K562 (cell line): ENCODE data around the gene KCND3. TPM values are rescaled to one million over a fixed set of nuclear protein-coding genes. Genes with fewer than 3 reads are reported as not detected.

Experiments used
- ATAC-seq: fragments of 200-7000 bp; cut with Tn5 transposase; 3 replicates; pipeline ENCODE4 v1.9.1; 2020; ENCODE audit warnings: moderate library complexity
- BruUV-seq: library from RNA; stranded (reverse); fragments of 400-500 nt; replicated peaks from 2 replicates; lab custom pipeline; 2021; lab: Mats Ljungman, UMichigan
- CTCF ChIA-PET: fragments of 300-600 bp; formaldehyde crosslinking; extraction: SDS; loops from one replicate; lab custom pipeline; 2021; ENCODE audit warnings: low intra/inter-chr PET ratio; lab: Yijun Ruan, JAX
- POLR2A ChIA-PET: fragments of 300-600, 350-650 bp; sonication (Branson Sonifier 250); formaldehyde crosslinking; extraction: SDS; loops from one replicate; lab custom pipeline; 2021; ENCODE audit warnings: antibody characterized with exemption, inconsistent platforms; lab: Yijun Ruan, JAX
- DNase-seq, 4 experiments: peaks; one replicate each; pipeline versions ENCODE4 v3.0.0 to v3.0.0-alpha.2; 2011 to 2018; ENCODE audit warnings: low spot score in 3 of 4, mixed read lengths in 3 of 4; ENCODE audit errors: extremely low read depth in 1 of 4
- FAIRE-seq: peaks from 2 replicates; lab custom pipeline; 2011; peaks lifted over from hg19 to GRCh38; lab: Jason Lieb, UNC
- H2AFZ ChIP-seq: 2 replicates; pipeline ENCODE4 v1.6.0; 2011; ENCODE audit warnings: low read depth, low read length, control low read depth, inconsistent platforms
- H3K27ac ChIP-seq: fragments of 200-600 bp; 3 replicates; pipeline ENCODE4 v1.8.0; 2011; ENCODE audit warnings: low read depth, mild to moderate bottlenecking, control low read depth, inconsistent platforms, low read length, moderate library complexity, mixed read lengths; ENCODE audit errors: extremely low read depth
- H3K27me3 ChIP-seq, 2 experiments: fragments of 300-600 bp in 1 of 2; 2 replicates in 1 of 2; 3 replicates in 1 of 2; pipeline versions ENCODE4 v1.6.0 to v1.8.0; 2011; ENCODE audit warnings: inconsistent platforms in 2 of 2, low read length in 2 of 2, mild to moderate bottlenecking in 1 of 2, mixed read lengths in 1 of 2, moderate library complexity in 1 of 2; ENCODE audit not compliant: control insufficient read depth in 2 of 2, insufficient read depth in 2 of 2
- H3K36me3 ChIP-seq: fragments of 300-600 bp; 3 replicates; pipeline ENCODE4 v1.8.0; 2011; ENCODE audit warnings: mild to moderate bottlenecking, low read length, inconsistent platforms; ENCODE audit not compliant: control insufficient read depth, insufficient read depth
- H3K4me1 ChIP-seq, 2 experiments: fragments of 200-600 bp in 1 of 2; replicated peaks in 1 of 2; 2 replicates in 1 of 2; 3 replicates in 1 of 2; pipeline versions ENCODE4 v1.5.1 to v1.8.0; 2011; ENCODE audit warnings: inconsistent platforms in 2 of 2, low read length in 2 of 2, mild to moderate bottlenecking in 1 of 2, mixed read lengths in 1 of 2, moderate library complexity in 1 of 2; ENCODE audit not compliant: control insufficient read depth in 2 of 2, insufficient read depth in 2 of 2
- H3K4me2 ChIP-seq: 2 replicates; pipeline ENCODE4 v1.6.1; 2011; ENCODE audit warnings: low read length, control low read depth, inconsistent platforms, mixed read lengths; ENCODE audit not compliant: insufficient read depth
- H3K4me3 ChIP-seq: fragments of 200-600 bp; sonication (generic), shearing (Covaris generic); 2 replicates; pipeline ENCODE4 v1.5.1; 2016; ENCODE audit warnings: control low read depth, inconsistent platforms
- H3K79me2 ChIP-seq: fragments of 200-600 bp; 3 replicates; pipeline ENCODE4 v1.8.0; 2011; ENCODE audit warnings: low read length, inconsistent platforms; ENCODE audit not compliant: control insufficient read depth, insufficient read depth
- H3K9ac ChIP-seq, 2 experiments: 2 replicates each; pipeline versions ENCODE4 v1.6.0 to v1.6.1; 2011; ENCODE audit warnings: low read depth in 2 of 2, low read length in 2 of 2, control low read depth in 1 of 2, inconsistent platforms in 1 of 2, mild to moderate bottlenecking in 1 of 2, mixed read lengths in 1 of 2; ENCODE audit not compliant: insufficient read depth in 1 of 2
- H3K9me1 ChIP-seq: one replicate; pipeline ENCODE4 v1.6.0; 2011; ENCODE audit warnings: inconsistent platforms, mild to moderate bottlenecking, low read length, moderate library complexity; ENCODE audit not compliant: control insufficient read depth, insufficient read depth
- H3K9me3 ChIP-seq: replicated peaks from 2 replicates; pipeline ENCODE4 v1.5.1; 2011; ENCODE audit warnings: low read depth, low read length, inconsistent platforms; ENCODE audit not compliant: control insufficient read depth, insufficient read depth
- H4K20me1 ChIP-seq: replicated peaks from 2 replicates; pipeline ENCODE4 v1.6.1; 2011; ENCODE audit warnings: low read length, inconsistent platforms, mixed read lengths; ENCODE audit not compliant: control insufficient read depth, insufficient read depth
- ARHGAP35 ChIP-seq: fragments of 450-650 bp; IDR thresholded peaks from 2 replicates; pipeline ENCODE4 v1.6.1; 2018; ENCODE audit not compliant: partially characterized antibody
- ATF1 ChIP-seq, 2 experiments: fragments of 450-650 bp in 1 of 2; IDR thresholded peaks; 2 replicates each; pipeline ENCODE4 v1.6.1; 2016; ENCODE audit warnings: missing compliant biosample characterization in 1 of 2, missing genetic modification characterization in 1 of 2
- ESRRB ChIP-seq: fragments of 250-450 bp; sonication (Bioruptor Pico); IDR thresholded peaks from 2 replicates; pipeline ENCODE4 v1.5.0; 2020; ENCODE audit warnings: mild to moderate bottlenecking, moderate library complexity, borderline replicate concordance
- ETS2 ChIP-seq: IDR thresholded peaks from 2 replicates; pipeline ENCODE4 v1.6.1; 2016; ENCODE audit warnings: borderline replicate concordance, missing genetic modification characterization, mild to moderate bottlenecking, moderate library complexity, missing compliant biosample characterization; ENCODE audit not compliant: poor library complexity, severe bottlenecking
- JUND ChIP-seq, 2 experiments: IDR thresholded peaks; 2 replicates in 1 of 2; 3 replicates in 1 of 2; pipeline ENCODE4 v1.6.1; 2011; ENCODE audit warnings: borderline replicate concordance in 2 of 2, low read depth in 2 of 2, low read length in 2 of 2, improper control_type of control experiment in 1 of 2, missing biosample characterization in 1 of 2, missing genetic modification characterization in 1 of 2, missing genetic modification reagents in 1 of 2
- KDM1A ChIP-seq, 2 experiments: fragments of 450-650 bp; IDR thresholded peaks; 2 replicates each; pipeline ENCODE4 v1.6.1; 2016; ENCODE audit warnings: mild to moderate bottlenecking in 2 of 2
- RBM17 ChIP-seq: fragments of 200-400 bp; formaldehyde crosslinking; IDR thresholded peaks from 2 replicates; pipeline ENCODE4 v1.6.1; 2017; ENCODE audit warnings: low read depth, mild to moderate bottlenecking, low read length, borderline replicate concordance
- ZNF589 ChIP-seq: fragments of 200-800 bp; sonication (Bioruptor generic); IDR thresholded peaks from 2 replicates; pipeline ENCODE4 v1.6.1; 2016; ENCODE audit warnings: low read depth, missing genetic modification characterization, missing compliant biosample characterization
- WGBS: fragments of 100-300 bp; shearing (Covaris generic); methylation state at CpG from one replicate; pipeline ENCODE4 v1.1.6; 2016; ENCODE audit warnings: low coverage, mixed read lengths; ENCODE audit not compliant: insufficient coverage; ENCODE audit errors: missing lambda C conversion rate; 5-methylcytosine and 5-hydroxymethylcytosine counted together
- in situ Hi-C: fragments of 300-500 bp; cut with MboI; formaldehyde crosslinking; loops from 4 replicates; pipeline ENCODE4 v1.15.0; 2018; ENCODE audit warnings: inconsistent platforms, mixed read lengths
- intact Hi-C: fragments of 100-400 bp; cut with micrococcal nuclease; formaldehyde crosslinking; loops from 2 replicates; pipeline ENCODE4 v1.14.2; 2022
- polyA plus RNA-seq, 8 experiments: library from polyadenylated mRNA; depleted of rRNA in 4 of 8; stranded (reverse) in 5 of 8; unstranded in 3 of 8; fragments of >200 nt; fragmentation: Nextera tagmentation in 2 of 8; fragmentation: Illumina TruSeq in 1 of 8; extraction: Ambion mirVana in 2 of 8; extraction: Trizol in 1 of 8; gene quantifications; 2 replicates each; pipeline versions ENCODE4 v1.2.1 to v1.2.3, GENCODE V29; 2011 to 2014; ENCODE audit warnings: inconsistent platforms in 1 of 8, missing spikeins in 1 of 8
- total RNA-seq, 7 experiments: library from RNA; depleted of rRNA in 6 of 7; stranded (reverse); fragments of >200 nt in 6 of 7; fragmentation: Illumina TruSeq in 2 of 7; extraction: Trizol in 2 of 7; gene quantifications; 2 replicates each; pipeline versions ENCODE4 v1.2.1 to v1.2.3, GENCODE V29; 2011 to 2021; ENCODE audit warnings: low replicate concordance in 1 of 7
- TF ChIP-seq, protein P1 (sequence below), 3 experiments: IDR thresholded peaks in 2 of 3; conservative IDR thresholded peaks in 1 of 3; 2 replicates each; pipeline ENCODE4 v1.5.1; 2011 to 2012; ENCODE audit warnings: low read length in 3 of 3, mild to moderate bottlenecking in 3 of 3, control low read depth in 2 of 3, improper control_type of control experiment in 1 of 3, inconsistent platforms in 1 of 3, low read depth in 1 of 3, mixed read lengths in 1 of 3, moderate library complexity in 1 of 3; ENCODE audit not compliant: insufficient read depth in 2 of 3
- TF ChIP-seq, protein P2 (sequence below): fragments of 450-650 bp; IDR thresholded peaks from 2 replicates; pipeline ENCODE4 v1.6.1; 2016; ENCODE audit warnings: mild to moderate bottlenecking
- TF ChIP-seq, protein P3 (sequence below): sonication (generic); formaldehyde crosslinking; IDR thresholded peaks from 2 replicates; pipeline ENCODE4 v1.8.0; 2022; ENCODE audit warnings: missing genetic modification reagents, mild to moderate bottlenecking, borderline replicate concordance
- TF ChIP-seq, protein P4 (sequence below): sonication (generic); formaldehyde crosslinking; IDR thresholded peaks from 2 replicates; pipeline ENCODE4 v1.8.1; 2023; ENCODE audit warnings: mild to moderate bottlenecking, missing genetic modification reagents, moderate library complexity

KCND3 gene
- total and polyA plus RNA-seq, 9 of the 15 experiments (the other 6 are each of a cell fraction or from before 2014, with no cell fraction given), result not detected

DNA sequence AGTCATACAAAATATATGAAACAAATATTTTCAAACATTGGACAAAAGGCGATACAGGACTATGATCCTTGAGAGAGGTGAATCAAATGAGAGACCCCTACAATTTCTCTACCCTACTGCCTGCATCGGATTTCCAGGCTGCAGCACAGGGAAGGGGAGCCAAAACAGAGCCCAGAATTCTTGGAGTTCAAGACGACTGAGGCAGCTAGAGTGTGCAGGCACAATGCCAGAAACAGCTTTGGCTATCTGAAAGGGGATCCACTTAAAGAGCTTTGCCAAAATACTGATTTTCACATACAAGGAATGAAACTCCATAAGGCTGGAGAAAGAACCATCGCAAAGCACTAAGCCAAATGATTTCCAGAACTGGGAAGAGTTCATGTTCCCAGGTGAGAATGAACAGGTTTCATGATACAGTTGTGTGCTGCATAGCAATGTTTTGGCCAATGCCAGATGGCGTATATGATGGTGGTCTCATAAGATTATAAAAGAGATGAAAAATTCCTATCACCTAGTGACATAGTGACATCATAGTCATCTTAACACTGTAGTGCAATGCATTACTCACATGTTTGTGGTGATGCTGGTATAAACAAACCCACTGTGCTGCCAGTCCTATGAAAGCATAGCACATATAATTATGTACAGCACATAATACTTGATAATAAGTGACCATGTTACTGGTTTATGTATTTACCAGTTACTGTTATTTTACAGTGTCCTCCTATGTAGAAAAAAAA lies 77.5 kb downstream of the KCND3 start:
- H3K4me2 ChIP-seq, result no peak overlapping the region
- DNase-seq, result no peak
- no peak overlapping the region for H3K27ac ChIP-seq
- H3K4me3 ChIP-seq, result no peak overlapping the region
- 0% methylated on average over 5 of the region's 5 CpGs for WGBS
- H3K79me2 ChIP-seq, result no peaks in the 10 kb centered on the region
- H3K9me1 ChIP-seq, result no peaks in the 10 kb centered on the region
- no TSS peak for BruUV-seq
- FAIRE-seq, result no peak
- in situ Hi-C loops (no loop called here), intact Hi-C loops (no loop called here)
- no peaks in the 10 kb centered on the region for H3K36me3 ChIP-seq
- ATAC-seq, result no peak
- H4K20me1 ChIP-seq, result no peaks in the 10 kb centered on the region
- no peaks in the 10 kb centered on the region for H3K9me3 ChIP-seq
- H3K27me3 ChIP-seq, result peaks cover 4 to 9% of the 10 kb centered on the region in 2 experiments; a peak in 4 of 5 replicates
- no peak overlapping the region for H2AFZ ChIP-seq
- ChIA-PET POLR2A (interaction anchor here (0.6 kb wide), 1 partner anchor 16 kb away, joined by 3 read pairs; no protein-coding TSS in a partner anchor), CTCF (no interaction called here)
- no peaks in the 10 kb centered on the region for H3K4me1 ChIP-seq
- H3K9ac ChIP-seq, result no peak overlapping the region
- TF ChIP-seq ATF1 (CRISPR knock-in tag; IDR thresholded peaks at IDR 0.05) (no peak), ATF1 (tag; IDR thresholded peaks at IDR 0.05) (no peak), RBM17 (no peak), ESRRB (CRISPR knock-in tag) (no peak), ETS2 (tag) (no peak), KDM1A (IDR thresholded peaks at IDR 0.05) (no peak), ARHGAP35 (no peak), ZNF589 (CRISPR knock-in tag) (no peak), JUND (IDR thresholded peaks at IDR 0.05; ENCODE audit: borderline replicate concordance, low read depth, low read length) (no peak), JUND (tag; IDR thresholded peaks at IDR 0.05; ENCODE audit: borderline replicate concordance, low read depth, low read length) (no peak)
- TF ChIP-seq, protein P1, sequence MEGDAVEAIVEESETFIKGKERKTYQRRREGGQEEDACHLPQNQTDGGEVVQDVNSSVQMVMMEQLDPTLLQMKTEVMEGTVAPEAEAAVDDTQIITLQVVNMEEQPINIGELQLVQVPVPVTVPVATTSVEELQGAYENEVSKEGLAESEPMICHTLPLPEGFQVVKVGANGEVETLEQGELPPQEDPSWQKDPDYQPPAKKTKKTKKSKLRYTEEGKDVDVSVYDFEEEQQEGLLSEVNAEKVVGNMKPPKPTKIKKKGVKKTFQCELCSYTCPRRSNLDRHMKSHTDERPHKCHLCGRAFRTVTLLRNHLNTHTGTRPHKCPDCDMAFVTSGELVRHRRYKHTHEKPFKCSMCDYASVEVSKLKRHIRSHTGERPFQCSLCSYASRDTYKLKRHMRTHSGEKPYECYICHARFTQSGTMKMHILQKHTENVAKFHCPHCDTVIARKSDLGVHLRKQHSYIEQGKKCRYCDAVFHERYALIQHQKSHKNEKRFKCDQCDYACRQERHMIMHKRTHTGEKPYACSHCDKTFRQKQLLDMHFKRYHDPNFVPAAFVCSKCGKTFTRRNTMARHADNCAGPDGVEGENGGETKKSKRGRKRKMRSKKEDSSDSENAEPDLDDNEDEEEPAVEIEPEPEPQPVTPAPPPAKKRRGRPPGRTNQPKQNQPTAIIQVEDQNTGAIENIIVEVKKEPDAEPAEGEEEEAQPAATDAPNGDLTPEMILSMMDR (IDR thresholded peaks at IDR 0.05 in 2 of 3, conservative IDR thresholded peaks at IDR 0.05 in 1 of 3; ENCODE audit: insufficient read depth in 2 of 3, low read depth in 1 of 3, low read length in 3 of 3), result no peak
- TF ChIP-seq, protein P2, sequence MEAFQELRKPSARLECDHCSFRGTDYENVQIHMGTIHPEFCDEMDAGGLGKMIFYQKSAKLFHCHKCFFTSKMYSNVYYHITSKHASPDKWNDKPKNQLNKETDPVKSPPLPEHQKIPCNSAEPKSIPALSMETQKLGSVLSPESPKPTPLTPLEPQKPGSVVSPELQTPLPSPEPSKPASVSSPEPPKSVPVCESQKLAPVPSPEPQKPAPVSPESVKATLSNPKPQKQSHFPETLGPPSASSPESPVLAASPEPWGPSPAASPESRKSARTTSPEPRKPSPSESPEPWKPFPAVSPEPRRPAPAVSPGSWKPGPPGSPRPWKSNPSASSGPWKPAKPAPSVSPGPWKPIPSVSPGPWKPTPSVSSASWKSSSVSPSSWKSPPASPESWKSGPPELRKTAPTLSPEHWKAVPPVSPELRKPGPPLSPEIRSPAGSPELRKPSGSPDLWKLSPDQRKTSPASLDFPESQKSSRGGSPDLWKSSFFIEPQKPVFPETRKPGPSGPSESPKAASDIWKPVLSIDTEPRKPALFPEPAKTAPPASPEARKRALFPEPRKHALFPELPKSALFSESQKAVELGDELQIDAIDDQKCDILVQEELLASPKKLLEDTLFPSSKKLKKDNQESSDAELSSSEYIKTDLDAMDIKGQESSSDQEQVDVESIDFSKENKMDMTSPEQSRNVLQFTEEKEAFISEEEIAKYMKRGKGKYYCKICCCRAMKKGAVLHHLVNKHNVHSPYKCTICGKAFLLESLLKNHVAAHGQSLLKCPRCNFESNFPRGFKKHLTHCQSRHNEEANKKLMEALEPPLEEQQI, result no peak
- TF ChIP-seq, protein P3, sequence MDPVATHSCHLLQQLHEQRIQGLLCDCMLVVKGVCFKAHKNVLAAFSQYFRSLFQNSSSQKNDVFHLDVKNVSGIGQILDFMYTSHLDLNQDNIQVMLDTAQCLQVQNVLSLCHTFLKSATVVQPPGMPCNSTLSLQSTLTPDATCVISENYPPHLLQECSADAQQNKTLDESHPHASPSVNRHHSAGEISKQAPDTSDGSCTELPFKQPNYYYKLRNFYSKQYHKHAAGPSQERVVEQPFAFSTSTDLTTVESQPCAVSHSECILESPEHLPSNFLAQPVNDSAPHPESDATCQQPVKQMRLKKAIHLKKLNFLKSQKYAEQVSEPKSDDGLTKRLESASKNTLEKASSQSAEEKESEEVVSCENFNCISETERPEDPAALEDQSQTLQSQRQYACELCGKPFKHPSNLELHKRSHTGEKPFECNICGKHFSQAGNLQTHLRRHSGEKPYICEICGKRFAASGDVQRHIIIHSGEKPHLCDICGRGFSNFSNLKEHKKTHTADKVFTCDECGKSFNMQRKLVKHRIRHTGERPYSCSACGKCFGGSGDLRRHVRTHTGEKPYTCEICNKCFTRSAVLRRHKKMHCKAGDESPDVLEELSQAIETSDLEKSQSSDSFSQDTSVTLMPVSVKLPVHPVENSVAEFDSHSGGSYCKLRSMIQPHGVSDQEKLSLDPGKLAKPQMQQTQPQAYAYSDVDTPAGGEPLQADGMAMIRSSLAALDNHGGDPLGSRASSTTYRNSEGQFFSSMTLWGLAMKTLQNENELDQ (CRISPR knock-in tag), result no peak
- TF ChIP-seq, protein P4, sequence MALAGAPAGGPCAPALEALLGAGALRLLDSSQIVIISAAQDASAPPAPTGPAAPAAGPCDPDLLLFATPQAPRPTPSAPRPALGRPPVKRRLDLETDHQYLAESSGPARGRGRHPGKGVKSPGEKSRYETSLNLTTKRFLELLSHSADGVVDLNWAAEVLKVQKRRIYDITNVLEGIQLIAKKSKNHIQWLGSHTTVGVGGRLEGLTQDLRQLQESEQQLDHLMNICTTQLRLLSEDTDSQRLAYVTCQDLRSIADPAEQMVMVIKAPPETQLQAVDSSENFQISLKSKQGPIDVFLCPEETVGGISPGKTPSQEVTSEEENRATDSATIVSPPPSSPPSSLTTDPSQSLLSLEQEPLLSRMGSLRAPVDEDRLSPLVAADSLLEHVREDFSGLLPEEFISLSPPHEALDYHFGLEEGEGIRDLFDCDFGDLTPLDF (CRISPR knock-in tag), result no peak
